ENCODE measurements around the gene RALGAPA2. TPM values are rescaled to one million over a fixed set of nuclear protein-coding genes. Genes with fewer than 3 reads are reported as not detected.

The RALGAPA2 gene
- total and polyA plus RNA-seq, 2 of the 13 experiments (the other 11 are each of a cell fraction or from before 2014, with no cell fraction given), result 13.8 to 17.7 TPM

GRCh38 chr20:20491784-20492264 is 220.6 kb downstream of the RALGAPA2 start:
- BruUV-seq (replicated peaks), result no TSS peak
- no peak for FAIRE-seq
- DNase-seq (ENCODE audit: low spot score), result no peak
- Histone ChIP-seq H3K4me1 (ENCODE audit: insufficient read depth, low read length) (peaks cover 10% of the 10 kb centered on the region), H3K36me3 (replicated peaks in 1 of 2; ENCODE audit: control insufficient read depth in 1 of 2, insufficient read depth in 2 of 2, low read length in 2 of 2) (peaks cover 7 to 17% of the 10 kb centered on the region in 2 experiments; a peak in 4 of 5 replicates), H3K79me2 (ENCODE audit: insufficient read depth, low read length) (no peaks in the 10 kb centered on the region), H3K9ac (ENCODE audit: insufficient read depth, low read depth, low read length) (no peak overlapping the region), H4K20me1 (ENCODE audit: insufficient read depth, low read length) (no peaks in the 10 kb centered on the region), H3K27me3 (ENCODE audit: control insufficient read depth in 1 of 2, insufficient read depth in 2 of 2, low read length in 2 of 2) (no peaks in the 10 kb centered on the region), H2AFZ (ENCODE audit: low read length) (no peak overlapping the region), H3K9me3 (ENCODE audit: low read length) (no peaks in the 10 kb centered on the region), H3K4me3 (replicated peaks in 1 of 3; ENCODE audit: insufficient read depth in 1 of 3, low read depth in 2 of 3, low read length in 3 of 3) (no peak overlapping the region), H3K4me2 (ENCODE audit: low read depth, low read length) (no peak overlapping the region), H3K27ac (ENCODE audit: extremely low read length, insufficient read depth, low read length) (no peak overlapping the region)
- in situ Hi-C loops (cut with HindIII; ENCODE audit: extremely low pct_ligation_motif_present, low pct_unique_long_range_greater_than_20kb) (no loop called here), intact Hi-C loops (cut with micrococcal nuclease; ENCODE audit: unreplicated experiment) (no loop called here)
- WGBS (ENCODE audit: low lambda C conversion rate), result 95% methylated on average over 5 of the region's 5 CpGs
- ChIA-PET POLR2A (no interaction called here), CTCF (ENCODE audit: low intra/inter-chr PET ratio, low total read pairs) (no interaction called here)
- ATAC-seq, result no peak
- TF ChIP-seq, protein P1, sequence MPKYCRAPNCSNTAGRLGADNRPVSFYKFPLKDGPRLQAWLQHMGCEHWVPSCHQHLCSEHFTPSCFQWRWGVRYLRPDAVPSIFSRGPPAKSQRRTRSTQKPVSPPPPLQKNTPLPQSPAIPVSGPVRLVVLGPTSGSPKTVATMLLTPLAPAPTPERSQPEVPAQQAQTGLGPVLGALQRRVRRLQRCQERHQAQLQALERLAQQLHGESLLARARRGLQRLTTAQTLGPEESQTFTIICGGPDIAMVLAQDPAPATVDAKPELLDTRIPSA (CRISPR knock-in tag; IDR thresholded peaks at IDR 0.05; ENCODE audit: borderline replicate concordance), result no peak
- no peak for TF ChIP-seq ZC3H13 (CRISPR knock-in tag; IDR thresholded peaks at IDR 0.05)
- TF ChIP-seq AHDC1 (CRISPR knock-in tag; IDR thresholded peaks at IDR 0.05; ENCODE audit: borderline replicate concordance), result no peak
- TF ChIP-seq ZNF564 (CRISPR knock-in tag; IDR thresholded peaks at IDR 0.05), result no peak
- no peak for TF ChIP-seq ARHGAP35 (CRISPR knock-in tag; IDR thresholded peaks at IDR 0.05; ENCODE audit: borderline replicate concordance)

Data from HepG2 (cell line).